A673 (cell line): ENCODE results near the gene RER1. TPM values are rescaled to one million over a fixed set of nuclear protein-coding genes. Genes with fewer than 3 reads are reported as not detected.

Source experiments
- BruUV-seq: library from RNA; stranded (reverse); fragments of 400-500 nt; replicated peaks from 2 replicates; lab custom pipeline; 2021; lab: Mats Ljungman, UMichigan
- CTCF ChIA-PET: fragments of 300-600 bp; sonication (Branson Sonifier 250); formaldehyde crosslinking; loops from one replicate; lab custom pipeline; 2022; ENCODE audit warnings: antibody characterized with exemption; lab: Charles Lee
- POLR2A ChIA-PET: fragments of 300-600 bp; sonication (Branson Sonifier 250); formaldehyde crosslinking; loops from one replicate; lab custom pipeline; 2022; ENCODE audit warnings: antibody characterized with exemption; ENCODE audit not compliant: low non-redundant PET; lab: Charles Lee
- DNase-seq: peaks from one replicate; pipeline ENCODE4 v3.0.0-alpha.2; 2015; ENCODE audit warnings: low spot score
- H3K27ac ChIP-seq: fragments of 200-600 bp; sonication (generic); 2 replicates; pipeline ENCODE4 v1.5.1; 2016; ENCODE audit warnings: mixed run types, low read depth, mild to moderate bottlenecking, mixed read lengths, antibody characterized with exemption, low read length; ENCODE audit not compliant: poor library complexity, severe bottlenecking
- H3K27me3 ChIP-seq: fragments of 200-600 bp; sonication (generic); replicated peaks from 2 replicates; pipeline ENCODE4 v1.6.1; 2017; ENCODE audit warnings: mixed run types, low read depth, mild to moderate bottlenecking, mixed read lengths, antibody characterized with exemption, low read length; ENCODE audit not compliant: insufficient read depth, poor library complexity
- H3K36me3 ChIP-seq: fragments of 200-600 bp; sonication (generic); 2 replicates; pipeline ENCODE4 v1.6.1; 2016; ENCODE audit warnings: mixed run types, mild to moderate bottlenecking, mixed read lengths, antibody characterized with exemption, low read length; ENCODE audit not compliant: insufficient read depth, poor library complexity, severe bottlenecking
- H3K4me1 ChIP-seq: fragments of 200-600 bp; sonication (generic); 2 replicates; pipeline ENCODE4 v1.6.1; 2017; ENCODE audit warnings: mixed run types, mild to moderate bottlenecking, mixed read lengths, antibody characterized with exemption, low read length; ENCODE audit not compliant: insufficient read depth, poor library complexity, severe bottlenecking
- H3K4me3 ChIP-seq: fragments of 200-600 bp; sonication (generic); 2 replicates; pipeline ENCODE4 v1.5.1; 2016; ENCODE audit warnings: low read depth, mixed run types, mild to moderate bottlenecking, mixed read lengths, low read length; ENCODE audit not compliant: poor library complexity, severe bottlenecking
- H3K9me3 ChIP-seq: fragments of 200-600 bp; sonication (generic); 2 replicates; pipeline ENCODE4 v1.6.1; 2016; ENCODE audit warnings: mixed run types, low read depth, mild to moderate bottlenecking, mixed read lengths, antibody characterized with exemption, low read length; ENCODE audit not compliant: poor library complexity, severe bottlenecking
- EZH2 ChIP-seq: fragments of 200-600 bp; sonication (generic); IDR thresholded peaks from 2 replicates; pipeline ENCODE4 v1.6.1; 2017; ENCODE audit warnings: borderline replicate concordance, low read depth, mild to moderate bottlenecking, mixed read lengths, antibody characterized with exemption, low read length; ENCODE audit not compliant: poor library complexity, severe bottlenecking
- intact Hi-C: fragments of 100-400 bp; cut with micrococcal nuclease; formaldehyde crosslinking; loops from one replicate; pipeline ENCODE4 v1.10.0; 2022; ENCODE audit not compliant: unreplicated experiment
- total RNA-seq: library from RNA; stranded (reverse); gene quantifications from 2 replicates; pipeline ENCODE4 v1.2.3, GENCODE V29; 2021
- TF ChIP-seq, protein P1 (sequence below): fragments of 300-800, 200-600 bp; sonication (generic); conservative IDR thresholded peaks from 2 replicates; pipeline ENCODE4 v1.5.1; 2017; ENCODE audit warnings: low read depth, mild to moderate bottlenecking, antibody characterized with exemption, low read length, moderate library complexity, mixed read lengths

RER1 gene
- total RNA-seq, 1 experiment from 2014 or later = 154 TPM

DNA sequence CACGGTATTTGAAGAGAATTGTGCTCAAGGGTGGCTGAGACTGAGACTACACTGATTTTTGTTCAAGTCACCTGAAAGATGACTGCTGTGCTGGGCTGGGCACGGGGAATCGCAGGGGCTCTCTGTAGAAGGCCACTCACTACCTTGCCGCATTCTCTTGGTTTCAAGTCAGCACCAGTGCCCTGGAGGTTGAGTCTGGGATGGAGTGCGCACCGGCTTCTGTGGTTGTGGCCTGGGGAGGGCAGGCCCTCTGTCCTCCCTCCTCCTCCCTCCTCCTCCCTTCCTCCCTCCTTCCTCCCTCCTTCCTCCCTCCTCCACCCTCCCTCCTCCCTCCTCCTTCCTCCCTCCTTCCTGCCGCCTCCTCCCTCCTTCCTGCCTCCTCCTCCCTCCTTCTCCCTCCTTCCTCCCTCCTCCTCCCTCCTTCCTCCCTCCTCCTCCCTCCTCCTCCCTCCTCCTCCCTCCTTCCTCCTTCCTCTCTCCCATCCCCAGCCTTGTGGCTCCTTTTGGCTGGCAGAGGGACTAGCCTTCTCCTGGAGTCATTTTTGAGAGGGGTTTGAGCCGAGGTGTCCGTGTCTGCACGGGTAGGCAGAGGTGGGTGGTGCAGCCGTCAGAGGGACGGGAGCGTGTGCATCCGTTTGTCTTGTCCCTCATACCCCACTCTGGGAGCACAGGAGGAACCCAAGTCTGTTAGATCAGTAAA is 9.5 kb downstream of the RER1 start:
- POLR2A ChIA-PET = no interaction called here
- no peaks in the 10 kb centered on the region for H3K27me3 ChIP-seq
- H3K9me3 ChIP-seq = no peaks in the 10 kb centered on the region
- DNase-seq = no peak
- peaks cover 86% of the 10 kb centered on the region for H3K36me3 ChIP-seq
- BruUV-seq = no TSS peak
- no peak overlapping the region for H3K27ac ChIP-seq
- TF ChIP-seq, protein P1, sequence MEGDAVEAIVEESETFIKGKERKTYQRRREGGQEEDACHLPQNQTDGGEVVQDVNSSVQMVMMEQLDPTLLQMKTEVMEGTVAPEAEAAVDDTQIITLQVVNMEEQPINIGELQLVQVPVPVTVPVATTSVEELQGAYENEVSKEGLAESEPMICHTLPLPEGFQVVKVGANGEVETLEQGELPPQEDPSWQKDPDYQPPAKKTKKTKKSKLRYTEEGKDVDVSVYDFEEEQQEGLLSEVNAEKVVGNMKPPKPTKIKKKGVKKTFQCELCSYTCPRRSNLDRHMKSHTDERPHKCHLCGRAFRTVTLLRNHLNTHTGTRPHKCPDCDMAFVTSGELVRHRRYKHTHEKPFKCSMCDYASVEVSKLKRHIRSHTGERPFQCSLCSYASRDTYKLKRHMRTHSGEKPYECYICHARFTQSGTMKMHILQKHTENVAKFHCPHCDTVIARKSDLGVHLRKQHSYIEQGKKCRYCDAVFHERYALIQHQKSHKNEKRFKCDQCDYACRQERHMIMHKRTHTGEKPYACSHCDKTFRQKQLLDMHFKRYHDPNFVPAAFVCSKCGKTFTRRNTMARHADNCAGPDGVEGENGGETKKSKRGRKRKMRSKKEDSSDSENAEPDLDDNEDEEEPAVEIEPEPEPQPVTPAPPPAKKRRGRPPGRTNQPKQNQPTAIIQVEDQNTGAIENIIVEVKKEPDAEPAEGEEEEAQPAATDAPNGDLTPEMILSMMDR = no peak
- no peak for TF ChIP-seq EZH2
- H3K4me1 ChIP-seq = no peaks in the 10 kb centered on the region
- no peak overlapping the region for H3K4me3 ChIP-seq
- intact Hi-C loops = no loop called here
- CTCF ChIA-PET = no interaction called here

DNA sequence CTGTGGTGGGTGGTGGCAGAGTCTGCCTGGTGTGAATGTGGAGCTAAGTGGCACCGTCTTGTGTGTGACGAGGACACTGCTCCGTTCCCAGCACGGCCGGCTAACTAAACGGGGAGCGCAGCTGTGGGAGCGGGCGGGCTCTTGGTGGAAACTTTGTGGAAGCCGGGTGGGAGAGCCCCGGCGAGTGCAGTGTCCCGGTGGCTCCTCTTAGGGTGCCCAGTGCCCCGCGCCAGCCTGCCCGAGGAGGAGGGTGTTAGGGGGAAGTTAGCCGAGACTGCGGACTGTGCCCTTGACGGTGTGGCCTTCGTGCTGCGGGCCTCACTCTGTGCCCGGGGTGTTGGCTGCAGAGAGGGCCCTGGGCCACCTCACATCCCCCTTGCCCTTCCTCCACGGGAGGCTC is 10.8 kb downstream of the RER1 start:
- H3K9me3 ChIP-seq = no peaks in the 10 kb centered on the region
- ChIA-PET POLR2A (interaction anchor here (0.6 kb wide), 1 partner anchor 1322 kb away, joined by 3 read pairs; no protein-coding TSS in a partner anchor), CTCF (no interaction called here)
- BruUV-seq = no TSS peak
- TF ChIP-seq, protein P1 = no peak
- no peak for TF ChIP-seq EZH2
- H3K27ac ChIP-seq = no peak overlapping the region
- no peak for DNase-seq
- H3K36me3 ChIP-seq = peaks cover 78% of the 10 kb centered on the region
- no peak overlapping the region for H3K4me3 ChIP-seq
- no peaks in the 10 kb centered on the region for H3K4me1 ChIP-seq
- no peaks in the 10 kb centered on the region for H3K27me3 ChIP-seq
- intact Hi-C loops = no loop called here

DNA sequence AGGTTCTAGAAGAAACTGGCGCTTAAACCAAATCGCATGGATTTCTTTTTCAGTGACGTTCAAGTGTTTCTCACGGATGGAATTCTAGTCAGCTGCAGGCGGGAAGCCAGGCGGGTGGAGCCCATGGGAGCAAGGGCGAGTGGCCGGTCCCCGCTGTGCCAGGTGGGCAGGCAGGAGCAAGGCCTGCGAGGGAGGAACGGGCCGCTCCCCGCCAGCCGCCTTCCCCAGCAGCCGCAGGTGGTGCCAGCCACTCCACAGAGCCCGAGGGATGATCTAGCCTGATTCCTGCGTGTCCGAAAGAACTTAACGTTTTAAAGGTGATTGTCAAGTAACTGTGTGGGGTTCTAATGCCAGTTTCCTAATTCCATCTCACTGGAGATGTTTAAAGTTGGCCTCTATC is 11.6 kb downstream of the RER1 start:
- Histone ChIP-seq H3K4me3 (no peak overlapping the region), H3K27me3 (no peaks in the 10 kb centered on the region), H3K27ac (no peak overlapping the region), H3K9me3 (no peaks in the 10 kb centered on the region), H3K4me1 (no peaks in the 10 kb centered on the region), H3K36me3 (peaks cover 73% of the 10 kb centered on the region)
- CTCF ChIA-PET = no interaction called here
- POLR2A ChIA-PET = no interaction called here
- intact Hi-C loops = no loop called here
- TF ChIP-seq, protein P1 = no peak
- TF ChIP-seq EZH2 = no peak
- TSS peak; percentile 75 for BruUV-seq
- no peak for DNase-seq
